ENCODE results near the gene LIPA. TPM values are rescaled to one million over a fixed set of nuclear protein-coding genes. Genes with fewer than 3 reads are reported as not detected.

Gene LIPA
- total RNA-seq (2022; extraction: Qiagen RNA extraction) = 39.9 to 61.8 TPM (median 48.2 TPM) in 5 replicates

DNA sequence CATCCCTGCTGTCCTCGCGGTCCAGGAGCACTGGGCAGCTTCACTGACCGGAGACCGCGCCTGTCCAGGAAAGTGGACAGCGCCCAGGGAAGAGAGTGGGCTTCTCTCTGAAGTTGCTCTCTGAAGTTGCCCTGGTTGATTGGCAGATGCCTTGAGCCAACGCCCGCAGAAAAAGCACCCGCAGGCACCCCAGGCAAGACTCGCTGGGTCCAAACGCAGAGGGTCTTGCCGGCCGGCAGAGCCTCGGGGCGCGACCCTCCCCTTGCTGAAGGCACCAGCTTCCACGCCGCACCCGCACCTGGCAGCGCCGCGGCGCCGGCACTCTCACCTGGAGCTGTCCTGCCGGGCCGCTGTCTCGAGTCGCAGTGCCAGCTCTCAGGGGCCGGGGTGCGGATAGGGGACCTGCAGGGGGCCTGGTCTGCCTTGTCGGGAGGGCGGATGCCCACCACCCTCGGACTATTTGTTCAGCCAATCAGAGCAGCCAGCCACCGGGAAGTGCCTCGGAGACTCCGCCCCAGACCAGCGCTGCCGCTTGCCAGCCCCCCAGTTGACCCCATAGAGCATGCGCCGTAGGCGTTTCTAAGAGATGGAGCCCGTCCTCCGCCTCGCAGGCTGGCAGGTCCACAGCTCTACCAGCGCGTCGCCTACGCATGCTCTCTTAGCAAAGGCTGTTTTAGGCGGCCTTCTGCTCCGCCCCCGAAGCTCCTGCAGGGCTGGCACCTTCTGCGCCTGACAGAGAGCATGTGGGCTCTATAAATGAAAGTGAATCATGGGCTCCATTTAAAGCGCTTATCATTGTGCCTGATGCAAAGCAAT, at the start of gene LIPA:
LIPA (minus strand) TSS at position 367 of the 816 bp plus-strand sequence. CDS start 4,127 bp downstream, outside the sequence.

GRCh38 chr10:89207181-89207800, 44.3 kb downstream of the LIPA start, which contains the start of gene CH25H:
CH25H (minus strand) TSS chr10:89207317; CDS start chr10:89207292, 25 bp downstream.

Other genes with a start within 250 kb of the LIPA start
- gene CH25H, start 44.5 kb downstream of the LIPA start, total RNA-seq (2022; extraction: Qiagen RNA extraction) = 0.17 to 0.46 TPM (median 0.36 TPM) in 5 replicates
- gene IFIT2, start 50.3 kb upstream of the LIPA start, total RNA-seq (2022; extraction: Qiagen RNA extraction) = 1.4 to 2.7 TPM (median 2.0 TPM) in 5 replicates
- 3.4 to 5.3 TPM (median 4.5 TPM) in 5 replicates for gene IFIT3, start 76.2 kb upstream of the LIPA start, total RNA-seq (2022; extraction: Qiagen RNA extraction)
- gene IFIT1B, start 126.3 kb upstream of the LIPA start, total RNA-seq (2022; extraction: Qiagen RNA extraction) = not detected in 5 replicates
- 3.7 to 5.8 TPM (median 4.0 TPM) in 5 replicates for gene IFIT1, start 140.8 kb upstream of the LIPA start, total RNA-seq (2022; extraction: Qiagen RNA extraction)
- 7.7 to 13.5 TPM (median 9.2 TPM) in 5 replicates for gene IFIT5, start 162.8 kb upstream of the LIPA start, total RNA-seq (2022; extraction: Qiagen RNA extraction)